Measurements from ENCODE around the gene TEX101.

The TEX101 gene

DNA sequence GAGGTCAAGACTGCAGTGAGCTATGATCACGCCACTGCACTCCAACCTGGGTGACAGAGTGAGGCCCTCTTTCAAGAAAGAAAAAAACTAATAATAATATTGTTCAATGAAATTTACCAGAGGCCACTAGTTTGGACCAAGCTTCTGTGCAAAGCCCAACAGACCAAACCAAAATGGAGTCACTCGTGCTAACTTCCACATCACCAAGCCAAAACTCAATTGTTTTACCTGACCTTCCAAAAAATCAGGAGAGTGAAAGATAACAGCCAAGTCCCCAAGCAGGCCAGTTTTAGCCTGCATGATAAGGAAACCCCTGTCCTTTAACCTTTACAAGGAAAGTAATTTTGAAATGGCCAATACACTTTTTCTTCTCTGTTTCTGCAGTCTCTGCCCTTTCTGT lies 30.7 kb downstream of the TEX101 start:
- no peak for DNase-seq (ENCODE audit: low read depth in 2 of 2, low spot score in 1 of 2)

DNA sequence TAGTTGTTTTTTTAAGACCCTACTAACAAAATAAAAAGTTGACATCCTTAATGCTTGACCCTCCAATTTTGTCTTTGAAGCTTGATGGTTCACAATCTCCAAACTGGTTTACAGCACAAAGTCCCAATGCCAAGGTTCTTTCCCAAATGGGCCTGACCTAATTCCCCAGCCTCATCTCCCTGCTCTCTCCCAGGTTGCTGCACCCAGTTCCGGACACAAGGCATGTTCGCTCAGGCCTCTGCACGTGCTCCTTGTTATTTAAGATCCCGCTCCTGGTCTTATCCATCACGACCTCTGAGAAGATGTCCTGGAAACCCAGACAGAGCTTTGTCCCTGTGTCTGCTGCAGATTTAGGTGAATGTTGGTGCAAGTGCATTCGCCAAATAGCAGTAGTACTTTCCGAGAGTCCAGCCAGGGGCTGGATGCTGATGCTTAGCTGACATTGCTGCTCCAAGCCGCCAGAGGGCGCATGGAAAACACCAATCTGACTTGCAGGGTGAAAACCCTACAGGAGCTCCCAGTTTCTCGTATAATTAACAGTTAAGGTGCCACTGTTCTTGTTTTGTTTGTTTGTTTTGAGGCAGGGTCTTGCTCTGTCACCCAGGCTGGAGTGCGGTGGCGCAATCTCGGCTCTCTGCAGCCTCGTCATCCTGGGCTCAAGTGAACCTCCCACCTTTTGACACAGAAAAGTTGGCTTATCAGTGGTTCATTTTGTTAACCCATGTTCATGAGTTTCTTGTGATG lies 32.2 kb downstream of the TEX101 start:
- peak; percentile 52 to 67 for DNase-seq (ENCODE audit: low read depth in 2 of 2, low spot score in 1 of 2)

DNA sequence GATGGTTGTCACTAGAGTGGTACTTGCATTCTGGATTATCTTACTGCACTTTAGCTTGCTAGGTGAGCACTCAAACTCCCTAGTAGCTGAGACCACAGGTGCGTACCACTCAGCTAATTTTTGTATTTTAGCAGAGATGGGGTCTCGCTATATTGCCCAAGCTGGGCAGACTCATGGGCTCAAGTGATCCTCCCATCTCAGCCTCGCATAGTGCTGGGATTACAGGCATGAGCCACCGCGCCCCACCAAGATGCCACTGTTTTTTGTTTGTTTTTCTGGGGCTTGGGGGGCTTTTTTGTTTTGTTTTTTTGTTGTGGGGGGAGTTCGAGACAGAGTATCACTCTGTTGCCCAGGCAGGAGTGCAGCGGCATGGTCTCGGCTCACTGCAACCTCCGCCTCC lies 33.0 kb downstream of the TEX101 start:
- DNase-seq (ENCODE audit: low read depth in 2 of 2, low spot score in 1 of 2) = no peak

DNA sequence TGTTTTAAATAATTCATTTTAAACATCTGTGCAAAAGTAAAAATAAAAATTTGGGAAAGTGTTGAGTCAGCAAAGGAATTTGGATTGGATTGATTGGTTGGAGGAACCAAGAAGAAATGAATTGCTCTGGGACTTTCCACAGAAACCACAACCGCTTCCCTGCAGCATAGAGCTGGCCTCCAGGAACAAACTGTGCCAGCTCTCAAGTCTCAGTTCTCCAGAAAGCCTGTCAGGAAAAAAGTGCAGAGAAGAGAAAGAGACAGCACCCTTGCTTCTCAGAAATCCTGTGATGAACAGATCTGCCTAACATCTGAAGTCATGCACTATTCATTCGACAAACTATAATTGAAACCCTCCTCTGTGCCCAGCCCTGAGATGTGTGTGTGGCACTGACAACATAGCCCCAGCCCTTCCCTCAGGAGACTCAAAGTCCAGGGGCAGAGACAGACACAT lies 35.9 kb downstream of the TEX101 start:
- no peak for DNase-seq (ENCODE audit: low read depth in 2 of 2, low spot score in 1 of 2)

DNA sequence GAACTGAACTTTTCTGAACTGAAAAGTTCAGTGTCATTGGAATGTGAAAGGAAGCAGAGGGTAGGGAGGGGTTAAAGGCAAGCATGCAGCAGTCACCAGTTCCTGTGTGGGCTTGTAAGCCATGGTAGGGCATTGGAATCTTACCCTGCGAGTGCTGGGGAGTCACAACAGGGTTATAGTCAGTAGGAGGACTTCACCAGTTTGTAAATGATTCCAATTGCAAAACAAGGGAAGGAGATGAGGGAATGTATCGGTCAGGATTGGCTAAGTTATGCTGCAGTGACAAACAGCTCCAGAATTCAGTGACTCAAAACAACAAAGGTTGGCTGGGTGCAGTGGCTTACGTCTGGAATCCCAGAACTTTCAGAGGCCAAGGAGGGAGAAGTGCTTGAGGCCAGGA lies 37.9 kb downstream of the TEX101 start:
- no peak for DNase-seq (ENCODE audit: low read depth in 2 of 2, low spot score in 1 of 2)

DNA sequence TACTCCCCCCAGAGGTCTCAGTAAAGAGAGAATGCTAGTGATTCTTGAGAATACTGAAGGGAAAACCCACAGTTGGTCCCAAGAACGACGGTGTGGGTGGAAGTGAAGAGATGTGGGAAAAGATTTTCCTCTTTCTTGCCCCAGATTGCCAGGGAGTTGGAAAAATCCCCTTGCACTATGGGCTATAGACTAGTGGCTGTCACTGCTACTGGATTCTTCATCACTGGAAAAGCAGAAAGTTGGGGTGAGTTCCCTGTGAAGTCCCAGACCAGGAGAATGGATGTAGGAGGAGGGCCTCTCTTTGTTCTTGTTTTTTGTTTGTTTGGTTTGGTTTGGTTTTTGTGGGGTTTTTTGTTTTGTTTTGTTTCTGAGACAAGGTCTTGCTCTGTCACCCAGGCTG lies 39.3 kb downstream of the TEX101 start:
- DNase-seq (ENCODE audit: low read depth in 2 of 2, low spot score in 1 of 2) = no peak

DNA sequence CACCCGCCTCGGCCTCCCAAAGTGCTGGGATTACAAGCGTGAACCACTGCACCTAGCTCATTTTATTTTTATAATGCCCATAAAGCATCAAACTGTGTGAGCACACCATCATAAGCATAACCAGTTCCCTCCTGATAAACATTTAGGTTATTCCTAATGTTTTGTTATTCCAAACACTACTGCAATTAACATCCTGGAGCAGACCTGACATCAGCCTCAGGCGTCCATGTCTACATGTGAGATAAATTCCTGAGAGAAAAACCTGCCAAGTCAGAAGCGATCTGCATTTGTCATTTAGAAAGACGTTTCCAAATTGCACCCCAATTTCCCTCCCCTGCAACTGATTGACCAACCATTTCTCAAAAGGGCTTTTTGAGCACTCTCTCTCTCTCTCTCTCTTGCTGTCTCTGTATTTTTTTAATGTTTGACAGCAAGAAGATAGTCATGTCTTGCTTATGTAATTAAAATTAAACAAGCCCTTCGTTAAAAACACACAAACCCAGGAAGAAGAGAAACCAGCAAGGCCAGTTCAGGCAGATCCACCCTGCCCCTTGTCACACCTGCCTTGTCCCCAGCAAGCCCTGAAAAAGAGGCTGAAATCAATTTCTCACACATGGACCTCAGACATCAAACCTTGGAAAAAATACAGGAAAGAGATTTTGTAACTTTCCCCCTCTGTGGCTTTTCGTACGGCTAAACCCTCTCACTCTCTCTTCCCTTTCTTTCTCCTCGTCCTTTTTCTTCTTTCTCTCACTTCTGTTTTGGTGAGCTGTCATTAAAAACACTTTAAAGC lies 40.8 kb downstream of the TEX101 start:
- no peak for DNase-seq (ENCODE audit: low read depth in 2 of 2, low spot score in 1 of 2)

DNA sequence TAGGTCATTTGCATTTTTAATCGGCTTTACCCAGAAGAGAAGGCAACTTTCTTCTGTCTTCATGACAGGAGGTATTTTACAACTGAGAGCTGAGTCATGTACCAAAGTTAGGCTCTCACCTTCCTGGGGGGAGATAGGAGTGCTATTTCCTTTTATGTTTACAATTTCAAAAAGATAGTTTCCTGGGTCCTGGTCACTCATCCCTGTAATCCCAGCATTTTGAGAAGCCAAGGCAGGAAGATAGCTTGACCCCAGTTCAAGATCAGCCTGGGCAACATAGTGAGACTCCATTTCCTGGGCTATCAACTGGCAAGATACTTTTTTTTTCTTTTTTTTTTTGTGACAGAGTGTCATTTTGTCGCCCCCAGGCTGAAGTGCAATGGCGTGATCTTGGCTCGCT lies 43.1 kb downstream of the TEX101 start:
- DNase-seq (ENCODE audit: low read depth in 2 of 2, low spot score in 1 of 2) = no peak

DNA sequence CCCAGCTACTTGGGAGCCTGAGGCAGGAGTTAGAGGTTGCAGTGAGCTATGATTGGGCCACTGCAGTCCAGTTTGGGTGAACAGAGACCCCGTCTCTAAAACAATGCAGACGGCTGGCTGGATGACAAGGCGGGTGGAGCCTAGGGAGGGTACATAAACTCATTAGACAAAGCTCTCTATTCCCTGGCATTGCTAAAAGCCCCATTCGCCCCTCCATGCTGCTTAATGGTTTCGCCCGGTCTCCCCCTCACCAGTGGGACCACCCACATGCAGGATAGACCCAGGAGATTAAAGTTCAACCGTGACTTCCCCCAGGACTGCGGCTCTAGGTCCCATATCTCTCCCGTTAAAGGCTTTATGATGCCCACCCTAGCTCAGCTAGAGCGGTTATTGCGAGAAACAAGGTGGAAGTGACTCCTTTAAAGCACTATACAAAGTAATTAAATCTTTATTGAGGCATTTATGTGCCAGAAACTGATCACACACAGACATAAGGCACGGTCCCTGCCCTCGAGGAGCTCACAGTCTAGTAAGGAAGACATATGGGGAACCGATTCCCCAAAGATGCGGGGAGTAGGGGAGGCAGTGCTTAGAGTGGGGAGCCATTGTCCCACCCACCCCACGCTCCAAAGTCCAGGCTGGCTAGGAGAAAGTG lies 45.8 kb downstream of the TEX101 start:
- DNase-seq (ENCODE audit: low read depth in 2 of 2, low spot score in 1 of 2) = no peak

DNA sequence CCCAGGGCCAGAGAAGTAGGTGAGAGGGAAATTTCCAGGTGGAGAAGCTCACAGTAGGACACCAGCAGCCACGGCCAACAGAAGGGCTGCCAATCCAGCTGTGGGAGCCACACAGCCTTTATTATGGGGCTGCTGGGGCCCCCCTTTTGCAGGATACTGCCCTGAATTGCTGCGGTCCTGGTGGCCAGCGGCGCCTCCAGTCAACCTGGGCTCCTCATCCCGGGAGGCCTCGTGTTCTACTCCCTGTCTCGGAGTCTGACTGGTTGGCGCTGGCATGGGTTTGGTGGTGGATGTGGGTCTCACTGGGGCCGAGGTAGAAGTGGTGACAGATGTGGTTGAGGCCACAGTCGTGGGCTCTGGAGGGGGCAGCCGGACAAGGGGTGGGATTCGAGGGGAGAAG lies 46.6 kb downstream of the TEX101 start:
- no peak for DNase-seq (ENCODE audit: low read depth in 2 of 2, low spot score in 1 of 2)

DNA sequence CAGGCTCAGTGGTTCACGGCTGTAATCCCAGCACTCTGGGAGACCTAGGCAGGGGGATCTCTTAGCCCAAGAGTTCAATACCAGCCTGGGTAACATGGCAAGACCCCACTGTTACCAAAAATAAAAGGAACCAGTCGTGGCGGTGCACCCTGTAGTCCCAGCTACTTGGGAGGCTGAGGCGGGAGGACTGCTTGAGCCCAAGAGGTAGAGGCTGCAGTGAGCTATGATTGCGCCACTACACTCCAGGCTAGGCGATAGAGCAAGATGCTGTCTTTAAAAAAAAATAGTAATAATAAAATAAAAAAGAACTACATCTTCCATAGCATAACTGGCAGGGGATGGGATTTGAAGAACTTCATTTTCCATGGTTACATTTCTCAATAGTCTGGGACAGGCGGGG lies 47.7 kb downstream of the TEX101 start:
- no peak for DNase-seq (ENCODE audit: low read depth in 2 of 2, low spot score in 1 of 2)

DNA sequence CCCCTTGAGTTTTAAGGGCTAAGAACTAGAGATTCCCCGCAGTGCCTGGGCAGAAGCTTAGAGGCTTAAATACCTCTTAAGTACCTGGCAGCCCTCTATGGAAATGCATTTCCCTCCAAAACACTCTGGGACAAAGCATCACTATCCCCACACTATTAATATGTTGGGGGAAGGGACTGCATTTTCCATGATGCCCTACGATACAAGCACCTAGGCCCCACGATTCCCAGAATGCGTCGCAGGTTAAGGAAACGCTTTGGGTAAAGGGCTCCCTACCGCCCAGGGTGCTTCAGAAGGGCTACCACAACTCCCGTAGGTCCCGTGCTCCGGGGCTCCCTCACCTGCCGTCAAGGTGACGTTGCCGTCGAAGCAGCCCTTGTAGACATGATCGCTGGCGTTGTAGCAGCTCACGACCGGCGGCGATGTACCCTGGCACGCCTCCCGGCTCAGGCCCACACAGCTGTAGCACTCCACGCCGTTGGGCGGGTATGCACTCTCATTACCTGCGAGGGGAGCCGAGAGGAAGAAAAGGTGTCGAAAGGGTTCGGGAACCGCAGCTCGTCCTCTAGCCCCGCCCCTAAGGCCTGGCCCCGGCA lies 48.2 kb downstream of the TEX101 start:
- DNase-seq (ENCODE audit: low read depth in 2 of 2, low spot score in 1 of 2) = no peak

DNA sequence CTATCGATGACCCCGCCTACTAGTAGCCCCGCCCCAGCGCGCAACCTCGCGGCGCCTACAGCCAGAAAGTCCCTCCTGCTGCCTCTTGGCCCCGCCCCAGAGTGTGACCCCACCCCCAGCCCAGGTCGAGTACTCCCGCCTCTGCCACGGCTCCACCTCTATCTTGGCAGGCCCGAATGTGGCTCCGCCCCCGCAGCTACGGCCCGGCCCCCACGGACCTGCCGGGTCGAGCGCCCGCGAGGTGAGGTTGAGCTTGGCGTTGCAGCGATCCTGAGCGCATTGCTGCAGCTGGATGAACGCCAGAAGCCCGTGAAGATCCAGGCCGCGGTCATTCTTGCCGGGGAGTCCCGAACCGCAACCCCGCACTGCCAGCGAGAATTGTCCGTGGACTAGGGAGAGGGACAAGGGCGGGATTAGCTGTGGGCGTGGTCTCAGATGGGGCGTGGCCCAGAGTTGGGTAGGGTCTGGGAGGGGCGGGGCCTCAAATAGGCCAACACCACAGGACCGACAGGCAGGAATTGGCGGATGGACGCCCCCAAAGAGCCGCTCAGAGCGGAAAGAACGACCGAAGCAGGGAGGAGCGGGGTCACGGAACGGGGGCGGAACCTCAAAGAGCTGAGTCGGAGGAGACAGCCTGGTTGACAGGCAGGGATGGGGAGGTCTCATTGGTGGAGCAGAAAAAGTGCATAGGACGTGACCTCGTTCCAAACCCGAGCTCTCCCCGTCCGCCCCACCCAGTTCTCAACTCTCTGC lies 48.9 kb downstream of the TEX101 start:
- peak; percentile 97 to 99 for DNase-seq (ENCODE audit: low read depth in 2 of 2, low spot score in 1 of 2)

DNA sequence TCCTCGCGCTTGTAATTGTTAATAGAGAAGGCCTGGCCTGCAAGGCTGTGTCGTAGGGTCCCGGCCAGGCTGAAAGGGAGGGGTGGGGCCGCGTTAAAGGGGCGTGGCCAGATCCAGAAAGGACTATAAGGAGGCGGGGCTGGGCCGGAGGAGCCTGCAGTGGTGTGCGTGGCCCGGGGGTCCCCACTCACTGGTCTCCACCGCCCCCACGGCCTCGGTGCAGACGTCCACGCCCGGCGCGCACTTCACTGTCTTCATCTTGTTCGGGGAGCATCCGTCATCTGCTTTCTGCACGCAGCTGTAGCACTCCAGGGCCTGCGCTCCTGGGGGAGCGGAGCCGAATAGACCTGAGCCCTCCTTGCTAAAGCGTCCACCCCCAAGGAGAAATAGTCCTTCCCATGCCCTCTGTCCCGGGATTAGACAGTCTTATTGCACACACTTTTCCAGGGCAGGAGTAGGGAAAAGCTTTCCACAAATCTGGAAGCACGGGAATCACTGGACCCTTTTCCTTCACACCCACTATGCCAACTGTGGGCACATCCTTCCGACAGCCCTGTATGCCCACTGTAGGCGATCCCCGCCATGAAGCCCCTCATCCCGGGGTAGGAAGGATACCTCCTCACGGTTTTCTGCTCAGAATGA lies 49.6 kb downstream of the TEX101 start:
- peak in 1 of 2 donors; percentile 52 for DNase-seq (ENCODE audit: low read depth in 2 of 2, low spot score in 1 of 2)

DNA sequence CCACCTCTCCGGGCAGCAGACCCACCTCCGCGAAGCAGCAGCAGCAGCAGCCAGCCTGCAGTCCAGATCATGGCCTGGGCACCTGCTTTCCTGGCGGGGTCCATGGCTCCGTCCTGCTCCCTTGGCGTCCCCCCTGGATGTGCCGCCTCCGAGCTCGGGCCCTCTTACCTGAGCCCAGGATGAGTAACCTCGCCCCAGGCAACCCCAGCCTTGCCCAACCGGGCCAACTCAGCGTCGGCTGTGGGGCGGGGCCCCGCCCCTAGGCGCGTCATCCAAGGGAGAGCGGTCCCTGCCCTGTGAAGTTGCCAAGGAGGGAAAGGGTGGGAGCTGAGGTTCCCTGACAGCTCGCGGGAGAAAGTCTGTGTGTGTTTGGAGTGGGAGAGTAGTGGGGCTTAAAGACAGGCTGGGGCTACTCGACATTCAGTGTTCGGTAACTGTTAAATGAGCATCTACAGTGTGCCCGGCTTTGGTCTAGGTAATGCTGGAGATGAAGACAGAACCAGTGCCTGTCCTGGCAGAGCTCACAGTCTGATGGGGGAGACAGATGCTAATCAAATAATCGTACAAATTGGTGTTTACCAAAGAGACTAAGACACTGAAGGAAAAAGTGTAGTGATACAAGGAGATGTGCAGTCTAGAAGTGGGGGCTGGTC lies 50.9 kb downstream of the TEX101 start, which contains the start of gene LYPD3:
Gene LYPD3, minus strand, starts transcription at position 141 of the 653 bp plus-strand sequence. Its CDS starts 37 bp downstream, at position 104.
- no peak for DNase-seq (ENCODE audit: low read depth in 2 of 2, low spot score in 1 of 2)

DNA sequence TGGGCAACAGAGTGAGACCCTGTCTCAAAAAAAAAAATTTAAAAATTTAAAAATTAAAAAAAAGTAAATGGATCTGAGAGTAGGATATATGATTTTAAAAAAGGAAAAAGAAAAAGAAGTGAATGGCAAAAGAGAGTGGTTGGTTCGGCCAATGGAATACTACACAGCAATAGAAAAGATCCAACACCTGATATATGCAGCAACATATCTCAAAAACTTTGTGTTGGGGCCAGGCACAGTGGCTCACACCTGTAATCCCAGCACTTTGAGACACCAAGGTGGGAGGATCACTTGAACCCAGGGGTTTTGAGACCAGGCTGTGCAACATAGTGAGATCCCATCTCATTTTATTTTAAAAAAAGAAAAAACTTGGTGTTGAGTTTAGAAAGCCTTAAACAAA lies 52.1 kb downstream of the TEX101 start:
- no peak for DNase-seq (ENCODE audit: low read depth in 2 of 2, low spot score in 1 of 2)

DNA sequence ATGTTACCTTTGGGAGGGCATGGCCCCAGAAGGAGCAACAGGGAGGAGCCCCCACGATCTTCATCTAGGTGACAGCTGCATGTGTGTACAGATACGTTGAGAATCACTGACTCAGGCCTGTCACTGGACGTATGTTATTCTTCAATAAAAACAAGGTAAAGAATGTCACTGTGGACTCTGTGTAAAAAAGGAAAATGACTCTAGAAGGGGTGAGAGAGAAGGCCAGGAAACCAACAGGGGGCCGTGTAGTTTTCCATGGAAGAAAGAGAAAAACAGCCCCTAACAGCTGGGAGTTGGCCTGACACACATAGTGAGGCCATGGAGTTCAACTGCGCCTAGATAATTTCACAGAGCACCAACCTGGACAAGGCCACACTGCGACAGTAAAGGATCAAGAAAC lies 52.6 kb downstream of the TEX101 start:
- DNase-seq (ENCODE audit: low read depth in 2 of 2, low spot score in 1 of 2) = no peak

DNA sequence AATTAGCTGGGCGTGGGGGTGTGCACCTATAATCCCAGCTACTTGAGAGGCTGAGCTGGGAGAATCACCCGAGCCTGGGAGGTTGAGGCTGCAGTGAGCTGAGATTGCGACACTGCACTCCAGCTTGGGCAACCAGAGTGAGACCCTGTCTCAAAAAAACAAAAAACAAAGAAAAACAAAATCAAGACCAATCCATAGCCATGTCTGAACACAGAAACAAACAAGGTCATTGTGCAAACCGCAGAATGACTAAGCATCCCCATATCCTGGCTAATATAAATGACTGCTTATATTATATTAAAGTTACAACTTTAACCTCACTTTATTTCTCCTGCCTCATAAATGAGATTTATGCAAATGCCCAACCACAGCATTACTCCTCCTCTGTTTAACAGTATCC lies 53.0 kb downstream of the TEX101 start:
- no peak for DNase-seq (ENCODE audit: low read depth in 2 of 2, low spot score in 1 of 2)

Measured in stimulated activated CD8-positive, alpha-beta memory T cell treated with anti-CD3 and anti-CD28 coated beads, Interleukin-4, amount 100 ng/mL, for 1 hour (primary cell).